SH-SY5Y (cell line): ENCODE data around the gene UBL5.

Source experiments
- GATA2 ChIP-seq: IDR thresholded peaks from 2 replicates; pipeline ENCODE4 v1.6.1; 2011; ENCODE audit warnings: mild to moderate bottlenecking, low read depth, low read length
- GATA3 ChIP-seq: IDR thresholded peaks from 2 replicates; pipeline ENCODE4 v1.6.1; 2011; ENCODE audit warnings: low read depth, mild to moderate bottlenecking, low read length, moderate library complexity

- TF ChIP-seq GATA3 (no peak), GATA2 (no peak)
These were observed 15.3 kb downstream of the UBL5 start for GRCh38 chr19:9842834-9843625.
